HUES6 (cell line): Measurements from ENCODE around the gene RASGRP4.
A peak's percentile ranks its signal among the peaks of the same experiment; 100 is the strongest.

Experiments
- H3K27ac ChIP-seq: 2 replicates; pipeline ENCODE4 v1.7.0; 2013; ENCODE audit warnings: low read depth, mild to moderate bottlenecking, low read length, inconsistent platforms
- H3K27me3 ChIP-seq: 2 replicates; pipeline ENCODE4 v1.6.1; 2013; ENCODE audit warnings: low read length; ENCODE audit not compliant: control insufficient read depth, insufficient read depth
- H3K36me3 ChIP-seq: 2 replicates; pipeline ENCODE4 v1.6.1; 2013; ENCODE audit warnings: low read length; ENCODE audit not compliant: control insufficient read depth, insufficient read depth
- H3K4me1 ChIP-seq: 2 replicates; pipeline ENCODE4 v1.6.1; 2013; ENCODE audit warnings: low read length; ENCODE audit not compliant: control insufficient read depth, insufficient read depth
- H3K4me3 ChIP-seq: 2 replicates; pipeline ENCODE4 v1.5.1; 2013; ENCODE audit warnings: low read depth, low read length
- H3K9ac ChIP-seq: one replicate; pipeline ENCODE4 v1.6.1; 2013; ENCODE audit warnings: mild to moderate bottlenecking, low read length
- H3K9me3 ChIP-seq: 2 replicates; pipeline ENCODE4 v1.6.1; 2013; ENCODE audit warnings: low read depth, low read length; ENCODE audit not compliant: control insufficient read depth, insufficient read depth

RASGRP4 gene

DNA sequence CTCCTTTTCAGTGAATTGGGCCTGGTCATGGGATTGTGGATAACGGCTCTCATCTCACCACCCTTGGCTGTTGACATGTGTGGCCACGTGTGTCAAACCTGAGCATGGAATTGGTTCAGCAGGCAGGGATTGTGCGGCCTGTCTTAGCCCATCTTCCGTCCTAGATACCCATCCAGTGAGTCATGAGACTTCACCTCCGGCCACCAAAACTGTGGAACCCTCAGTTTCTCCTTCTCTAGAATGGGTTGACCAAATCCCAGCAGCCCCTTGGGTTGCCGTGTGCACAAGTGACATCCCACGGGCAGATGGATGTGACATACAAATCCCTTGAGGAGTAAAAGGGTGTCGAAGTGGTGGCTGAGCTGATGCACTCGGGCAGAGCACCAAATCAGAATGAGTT is 44.9 kb downstream of the RASGRP4 start:
- peaks cover 3% of the 10 kb centered on the region; the same call in 1 of the 2 replicates for H3K27me3 ChIP-seq
- H3K9ac ChIP-seq, result no peak overlapping the region
- no peak overlapping the region for H3K27ac ChIP-seq
- H3K9me3 ChIP-seq, result no peaks in the 10 kb centered on the region
- peaks cover 4% of the 10 kb centered on the region for H3K4me1 ChIP-seq
- peaks cover 60% of the 10 kb centered on the region for H3K36me3 ChIP-seq
- H3K4me3 ChIP-seq, result no peak overlapping the region

DNA sequence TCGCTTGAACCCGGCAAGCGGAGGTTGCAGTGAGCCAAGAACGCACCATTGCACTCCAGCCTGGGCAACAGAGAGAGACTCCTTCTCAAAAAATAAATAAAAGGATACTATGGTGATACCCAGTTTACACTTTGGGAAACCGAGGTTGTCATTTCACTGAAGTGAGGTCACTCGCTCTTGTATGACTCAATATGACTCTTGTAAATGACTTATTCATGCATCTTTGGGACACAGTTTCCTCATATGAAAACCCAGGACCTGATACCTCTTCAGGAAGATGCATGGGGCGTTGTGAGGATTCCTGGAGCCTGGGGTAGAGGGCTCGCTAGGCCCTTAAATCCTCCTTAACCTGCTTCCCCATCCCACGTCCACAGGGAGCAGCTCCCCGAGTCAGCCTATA is 47.2 kb downstream of the RASGRP4 start:
- H3K27ac ChIP-seq, result no peak overlapping the region
- peaks cover 58% of the 10 kb centered on the region for H3K36me3 ChIP-seq
- no peak overlapping the region for H3K4me3 ChIP-seq
- H3K27me3 ChIP-seq, result no peaks in the 10 kb centered on the region
- 0 out of 2 replicates have a peak, but pooled peaks cover 5% of the 10 kb centered on the region for H3K4me1 ChIP-seq
- H3K9me3 ChIP-seq, result no peaks in the 10 kb centered on the region
- no peak overlapping the region for H3K9ac ChIP-seq

DNA sequence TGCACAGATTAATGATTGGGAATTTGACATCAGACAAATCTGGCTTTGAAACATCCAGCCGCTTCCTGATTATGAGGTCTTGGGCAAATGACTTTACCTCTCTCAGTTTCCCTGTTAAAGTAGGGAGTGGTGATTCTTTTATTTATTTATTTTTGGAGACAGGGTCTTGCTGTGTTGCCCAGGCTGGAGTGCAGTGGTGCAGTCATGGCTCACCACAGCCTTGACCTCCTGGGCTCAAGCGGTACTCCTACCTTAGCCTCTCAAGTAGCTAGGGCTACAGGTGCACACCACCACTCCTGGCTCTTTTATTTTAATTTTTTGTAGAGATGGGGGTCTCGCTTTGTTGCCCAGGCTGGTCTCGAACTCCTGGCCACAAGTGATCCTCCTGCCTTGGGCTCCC is 49.0 kb downstream of the RASGRP4 start:
- no peak overlapping the region for H3K4me3 ChIP-seq
- 0 out of 2 replicates have a peak, but pooled peaks cover 5% of the 10 kb centered on the region for H3K4me1 ChIP-seq
- no peaks in the 10 kb centered on the region for H3K27me3 ChIP-seq
- H3K27ac ChIP-seq, result no peak overlapping the region
- H3K9me3 ChIP-seq, result no peaks in the 10 kb centered on the region
- peaks cover 42% of the 10 kb centered on the region for H3K36me3 ChIP-seq
- no peak overlapping the region for H3K9ac ChIP-seq

DNA sequence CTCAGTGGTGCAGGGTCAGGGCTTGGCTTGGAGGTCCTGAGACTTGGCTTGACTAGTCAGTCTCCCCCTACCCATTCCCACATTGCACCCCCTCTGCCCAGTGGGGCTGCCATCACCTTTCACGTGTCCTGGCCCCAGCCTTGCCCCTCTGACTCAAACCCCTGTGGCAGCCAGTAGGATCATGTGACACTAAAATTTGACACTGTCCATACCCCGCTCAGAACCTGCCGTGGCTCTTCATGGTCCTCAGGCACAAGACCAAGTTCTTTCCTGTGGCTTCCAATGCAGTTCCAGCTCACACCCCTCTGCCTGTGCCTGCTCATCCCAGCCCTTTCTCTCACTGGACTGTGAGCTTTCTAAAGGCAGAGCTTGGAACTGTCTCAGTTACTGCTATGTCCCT is 49.4 kb downstream of the RASGRP4 start:
- H3K9ac ChIP-seq, result no peak overlapping the region
- H3K4me3 ChIP-seq, result 0 out of 2 replicates have a peak overlapping the region, but pooled peaks have one; percentile 0
- 0 out of 2 replicates have a peak, but pooled peaks cover 5% of the 10 kb centered on the region for H3K4me1 ChIP-seq
- H3K9me3 ChIP-seq, result no peaks in the 10 kb centered on the region
- peaks cover 37% of the 10 kb centered on the region for H3K36me3 ChIP-seq
- H3K27ac ChIP-seq, result no peak overlapping the region
- no peaks in the 10 kb centered on the region for H3K27me3 ChIP-seq

DNA sequence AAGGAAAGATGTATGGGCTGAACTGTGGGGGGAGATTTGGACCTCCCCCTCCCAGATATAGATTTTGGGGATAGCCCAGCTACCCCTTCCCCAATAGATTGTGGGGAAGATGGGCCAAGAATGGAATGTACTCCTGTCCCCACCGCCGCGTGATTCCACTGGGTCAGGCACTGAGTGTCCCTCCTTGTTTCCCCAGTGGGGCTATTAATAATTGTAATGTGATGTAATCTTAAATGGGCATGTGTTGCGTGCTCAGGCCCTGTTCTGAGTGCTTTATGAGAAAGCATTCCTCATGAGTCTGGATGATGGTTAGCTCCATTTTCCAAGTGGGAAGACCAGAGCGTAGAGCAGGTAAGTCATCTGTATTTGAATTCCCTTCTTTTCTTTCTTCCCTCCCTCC is 50.3 kb downstream of the RASGRP4 start:
- Histone ChIP-seq H3K9ac (peak overlapping the region; percentile 93), H3K27ac (no peak overlapping the region), H3K4me1 (0 out of 2 replicates have a peak, but pooled peaks cover 5% of the 10 kb centered on the region), H3K9me3 (no peaks in the 10 kb centered on the region), H3K4me3 (peak overlapping the region; percentile 83), H3K36me3 (peaks cover 29% of the 10 kb centered on the region), H3K27me3 (no peaks in the 10 kb centered on the region)

DNA sequence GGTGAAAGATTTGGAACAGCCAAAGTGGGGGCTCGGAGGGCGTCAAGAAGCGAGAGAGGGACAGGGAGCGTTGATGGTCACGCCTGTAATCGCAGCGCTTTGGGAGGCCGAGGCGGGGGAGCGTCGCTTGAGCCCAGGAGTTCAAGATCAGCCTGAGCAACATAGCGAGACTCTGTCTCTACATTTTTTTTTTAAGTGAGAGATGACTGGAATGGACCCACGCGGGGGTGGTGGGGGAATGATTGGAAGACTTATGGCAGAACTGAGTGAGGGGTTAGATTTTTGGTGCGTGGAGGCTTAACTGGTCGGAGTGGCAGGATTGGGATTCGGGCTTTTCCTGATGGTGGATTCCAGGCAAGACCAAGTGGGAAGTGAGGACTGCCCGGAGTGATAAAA is 50.9 kb downstream of the RASGRP4 start:
- H3K27me3 ChIP-seq, result no peaks in the 10 kb centered on the region
- peak overlapping the region; percentile 93 for H3K9ac ChIP-seq
- H3K36me3 ChIP-seq, result peaks cover 22% of the 10 kb centered on the region
- no peaks in the 10 kb centered on the region for H3K9me3 ChIP-seq
- peak overlapping the region; percentile 83 for H3K4me3 ChIP-seq
- H3K27ac ChIP-seq, result peak overlapping the region; percentile 73
- H3K4me1 ChIP-seq, result 0 out of 2 replicates have a peak, but pooled peaks cover 5% of the 10 kb centered on the region

DNA sequence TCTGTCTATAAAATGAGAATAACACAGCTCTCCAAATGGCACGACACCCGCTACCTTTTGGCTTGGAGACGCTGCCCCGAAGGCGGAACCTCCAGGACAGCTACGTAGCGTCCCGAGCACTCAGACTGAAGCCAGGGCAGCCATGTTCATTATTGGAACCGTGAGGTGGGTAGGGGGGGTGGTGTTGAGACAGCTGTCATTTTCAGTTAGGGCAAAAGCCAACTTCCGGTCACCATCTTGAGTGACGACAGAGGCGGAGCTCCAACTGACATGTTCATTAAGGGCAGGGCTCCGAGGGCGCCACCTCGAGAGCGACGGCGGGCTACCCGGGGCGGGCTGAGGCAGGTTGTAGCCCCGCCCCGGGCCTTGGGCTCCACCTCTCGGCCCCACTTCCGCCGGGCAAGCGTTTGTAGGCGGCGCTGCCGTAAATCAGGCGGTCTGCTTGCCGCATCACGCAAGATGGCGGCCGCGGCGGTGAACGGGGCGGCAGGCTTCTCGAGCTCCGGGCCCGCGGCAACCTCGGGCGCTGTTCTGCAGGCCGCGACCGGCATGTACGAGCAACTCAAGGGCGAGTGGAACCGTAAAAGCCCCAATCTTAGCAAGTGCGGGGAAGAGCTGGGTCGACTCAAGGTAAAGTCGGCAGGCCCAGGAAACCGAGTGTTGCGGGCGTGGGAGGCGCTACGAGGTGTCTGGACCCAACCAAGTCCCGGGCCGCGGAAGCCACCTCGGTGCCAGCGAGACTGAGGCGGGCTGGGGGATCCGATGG is 51.5 kb downstream of the RASGRP4 start, which contains the start of gene PSMD8:
TSS of gene PSMD8 (plus strand) at position 240 of the 766 bp plus-strand sequence. CDS start at position 271, 31 bp downstream.
- Histone ChIP-seq H3K9me3 (no peaks in the 10 kb centered on the region), H3K9ac (peak within 1 kb of the TSS; percentile 93), H3K4me1 (0 out of 2 replicates have a peak, but pooled peaks cover 5% of the 10 kb centered on the region), H3K4me3 (peak within 1 kb of the TSS; percentile 83), H3K27me3 (no peaks in the 10 kb centered on the region), H3K27ac (peak within 1 kb of the TSS; percentile 73), H3K36me3 (peaks cover 20% of the 10 kb centered on the region)

DNA sequence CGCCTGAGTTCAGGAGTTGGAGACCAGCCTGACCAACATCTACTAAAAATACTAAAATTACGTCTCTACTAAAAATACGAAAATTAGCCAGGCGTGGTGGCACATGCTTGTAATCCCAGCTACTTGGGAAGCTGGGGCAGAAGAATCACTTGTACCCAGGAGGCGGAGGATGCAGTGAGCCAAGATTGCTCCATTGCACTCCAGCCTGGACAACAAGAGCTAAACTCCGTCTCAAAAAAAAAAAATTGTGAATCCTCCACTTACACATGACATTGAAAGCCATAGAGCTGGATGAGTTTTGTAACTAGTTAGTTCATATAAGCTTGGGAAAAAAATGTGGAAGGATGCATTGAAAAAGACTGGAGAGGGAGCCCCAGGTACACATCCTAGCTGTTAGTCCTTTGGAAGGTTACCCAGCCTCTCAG is 52.1 kb downstream of the RASGRP4 start:
- no peak overlapping the region for H3K27ac ChIP-seq
- H3K4me3 ChIP-seq, result peak overlapping the region; percentile 66

DNA sequence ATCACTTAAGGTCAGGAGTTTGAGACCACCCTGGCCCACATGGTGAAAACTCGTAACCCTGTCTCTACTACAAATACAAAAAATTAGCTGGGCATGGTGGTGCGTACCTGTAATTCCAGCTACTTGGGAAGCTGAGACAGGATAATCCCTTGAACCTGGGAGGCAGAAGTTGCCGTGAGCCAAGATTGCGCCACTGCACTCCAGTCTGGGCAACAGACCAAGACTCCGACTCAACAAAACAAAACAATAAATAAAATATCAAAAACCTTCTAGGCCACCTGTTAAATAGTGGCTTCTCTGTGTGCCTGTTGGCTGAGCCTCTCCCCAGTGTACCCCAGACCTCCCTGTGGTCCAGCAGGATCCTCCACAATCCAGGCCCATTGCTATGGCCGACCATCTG is 54.9 kb downstream of the RASGRP4 start:
- Histone ChIP-seq H3K27me3 (peaks cover 4% of the 10 kb centered on the region; the same call in 1 of the 2 replicates), H3K9ac (no peak overlapping the region), H3K27ac (no peak overlapping the region), H3K9me3 (no peaks in the 10 kb centered on the region), H3K4me1 (0 out of 2 replicates have a peak, but pooled peaks cover 5% of the 10 kb centered on the region), H3K4me3 (no peak overlapping the region), H3K36me3 (peaks cover under 1% of the 10 kb centered on the region; the same call in 1 of the 2 replicates)

More for the DNA sequence above, 52.1 kb downstream of the RASGRP4 start:
- Histone ChIP-seq H3K4me1 (0 out of 2 replicates have a peak, but pooled peaks cover 5% of the 10 kb centered on the region), H3K36me3 (peaks cover 14% of the 10 kb centered on the region), H3K9ac (peak overlapping the region; percentile 45), H3K27me3 (no peaks in the 10 kb centered on the region), H3K9me3 (no peaks in the 10 kb centered on the region)

DNA sequence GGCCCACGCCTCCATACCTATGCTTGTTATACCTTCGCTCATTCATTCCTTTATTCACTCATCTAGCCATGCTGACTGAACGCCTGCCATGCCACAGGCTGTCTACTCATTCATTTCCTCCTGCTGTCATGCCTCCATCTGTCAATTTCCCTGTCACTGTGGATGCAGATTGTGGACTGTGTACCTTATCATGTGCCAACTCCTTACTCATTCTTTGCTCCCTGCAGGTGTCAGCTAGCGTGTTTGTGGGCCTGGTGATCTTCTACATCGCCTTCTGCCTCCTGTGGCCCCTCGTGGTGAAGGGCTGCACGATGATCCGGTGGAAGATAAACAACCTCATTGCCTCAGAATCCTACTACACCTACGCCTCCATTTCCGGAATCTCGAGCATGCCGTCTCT is 55.7 kb downstream of the RASGRP4 start:
- Histone ChIP-seq H3K27ac (no peak overlapping the region), H3K9ac (no peak overlapping the region), H3K36me3 (no peaks in the 10 kb centered on the region), H3K4me1 (no peaks in the 10 kb centered on the region), H3K9me3 (no peaks in the 10 kb centered on the region), H3K27me3 (peaks cover 4% of the 10 kb centered on the region; the same call in 1 of the 2 replicates), H3K4me3 (no peak overlapping the region)

DNA sequence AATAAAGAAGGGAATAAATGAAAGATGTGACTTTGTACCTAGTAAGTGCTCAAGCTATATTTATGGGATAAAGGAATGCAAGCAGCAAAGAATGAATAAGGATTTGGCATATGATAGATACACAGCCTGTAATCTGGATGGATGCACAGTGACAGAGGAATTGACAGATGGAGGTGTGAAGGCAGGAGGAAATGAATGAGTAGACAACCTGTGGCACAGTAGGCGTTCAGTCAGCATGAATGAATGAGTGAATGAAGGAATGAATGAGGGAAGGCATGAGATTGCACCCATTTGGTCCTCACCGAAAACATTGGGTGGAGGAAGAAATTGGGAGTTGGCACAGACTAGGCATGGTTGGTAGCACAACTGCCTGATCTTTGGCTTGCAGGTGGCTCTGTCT is 56.4 kb downstream of the RASGRP4 start:
- no peak overlapping the region for H3K9ac ChIP-seq
- H3K36me3 ChIP-seq, result no peaks in the 10 kb centered on the region
- peaks cover 4% of the 10 kb centered on the region; the same call in 1 of the 2 replicates for H3K27me3 ChIP-seq
- no peak overlapping the region for H3K4me3 ChIP-seq
- peaks cover 5% of the 10 kb centered on the region for H3K9me3 ChIP-seq
- H3K27ac ChIP-seq, result no peak overlapping the region
- H3K4me1 ChIP-seq, result no peaks in the 10 kb centered on the region
